Measurements from ENCODE around the gene MIDN. TPM values are rescaled to one million over a fixed set of nuclear protein-coding genes. Genes with fewer than 3 reads are reported as not detected.
A peak's percentile ranks its signal among the peaks of the same experiment; 100 is the strongest.

The MIDN gene
- total and polyA plus RNA-seq, 10 of the 15 experiments (the other 5 are each of a cell fraction or from before 2014, with no cell fraction given): 0.38 to 51.5 (median 7.2) TPM

- TF ChIP-seq EP300 (IDR thresholded peaks at IDR 0.05; ENCODE audit: borderline replicate concordance in 1 of 2, control insufficient read depth in 1 of 2, low read depth in 2 of 2, low read length in 2 of 2) (peak in 1 of 2 experiments; percentile 49; a peak in 1 of 4 replicates), ELK1 (IDR thresholded peaks at IDR 0.05; ENCODE audit: low read depth, low read length) (no peak), RELA (IDR thresholded peaks at IDR 0.05; ENCODE audit: borderline replicate concordance, partially characterized antibody) (no peak), CHD1 (IDR thresholded peaks at IDR 0.05; ENCODE audit: low read depth, low read length) (no peak), SMAD5 (IDR thresholded peaks at IDR 0.05; ENCODE audit: low read depth) (no peak), NRF1 (conservative IDR thresholded peaks at IDR 0.05; ENCODE audit: low read depth, low read length) (no peak), TCF7 (IDR thresholded peaks at IDR 0.05; ENCODE audit: borderline replicate concordance) (no peak), EZH2 (IDR thresholded peaks at IDR 0.05; ENCODE audit: borderline replicate concordance, control insufficient read depth, low read depth, low read length) (no peak), BCLAF1 (IDR thresholded peaks at IDR 0.05) (no peak), ZNF274 (IDR thresholded peaks at IDR 0.05; ENCODE audit: insufficient read depth, insufficient read length) (no peak), ZNF24 (IDR thresholded peaks at IDR 0.05) (no peak), CREM (IDR thresholded peaks at IDR 0.05; ENCODE audit: low read depth) (peak; percentile 91), RB1 (IDR thresholded peaks at IDR 0.05; ENCODE audit: borderline replicate concordance) (no peak; the same call in 1 of the 2 replicates), ASH2L (IDR thresholded peaks at IDR 0.05; ENCODE audit: borderline replicate concordance, low read depth) (no peak), CEBPZ (IDR thresholded peaks at IDR 0.05; ENCODE audit: low read depth, low read length) (no peak), HSF1 (IDR thresholded peaks at IDR 0.05; ENCODE audit: low read depth, low read length) (no peak), RUNX3 (IDR thresholded peaks at IDR 0.05; ENCODE audit: low read length) (no peak), POLR2AphosphoS2 (IDR thresholded peaks at IDR 0.05; ENCODE audit: low read depth, low read length) (no peak), SUPT20H (IDR thresholded peaks at IDR 0.05; ENCODE audit: borderline replicate concordance, control insufficient read depth, low read depth, low read length) (no peak), RFX5 (IDR thresholded peaks at IDR 0.05; ENCODE audit: low read depth, low read length) (no peak), IRF4 (IDR thresholded peaks at IDR 0.05; ENCODE audit: low read depth, low read length) (0 out of 2 replicates have a peak, but pooled peaks have one; percentile 45)
Measured at GRCh38 chr19:1264801-1265614, 16.6 kb downstream of the MIDN start (continued).

All from GM12878 (cell line).